OCI-LY1 (cell line): ENCODE results near the gene GALNT13.

Source experiments
- CTCF ChIP-seq: fragments of 200-600 bp; sonication (generic), shearing (Covaris generic); IDR thresholded peaks from 2 replicates; pipeline ENCODE4 v1.5.1; 2017; ENCODE audit warnings: mild to moderate bottlenecking, antibody characterized with exemption, low read length, moderate library complexity, mixed read lengths
- EZH2 ChIP-seq: fragments of 200-600 bp; sonication (generic), shearing (Covaris generic); IDR thresholded peaks from 2 replicates; pipeline ENCODE4 v1.8.0; 2017; ENCODE audit warnings: borderline replicate concordance, mixed run types, mild to moderate bottlenecking, antibody characterized with exemption, low read length, moderate library complexity, mixed read lengths

GRCh38 chr2:154187948-154188347, 316.2 kb downstream of the GALNT13 start:
- no peak for TF ChIP-seq CTCF
- no peak for TF ChIP-seq EZH2
